ENCODE data around the gene C4orf50.

C4orf50 gene

DNA sequence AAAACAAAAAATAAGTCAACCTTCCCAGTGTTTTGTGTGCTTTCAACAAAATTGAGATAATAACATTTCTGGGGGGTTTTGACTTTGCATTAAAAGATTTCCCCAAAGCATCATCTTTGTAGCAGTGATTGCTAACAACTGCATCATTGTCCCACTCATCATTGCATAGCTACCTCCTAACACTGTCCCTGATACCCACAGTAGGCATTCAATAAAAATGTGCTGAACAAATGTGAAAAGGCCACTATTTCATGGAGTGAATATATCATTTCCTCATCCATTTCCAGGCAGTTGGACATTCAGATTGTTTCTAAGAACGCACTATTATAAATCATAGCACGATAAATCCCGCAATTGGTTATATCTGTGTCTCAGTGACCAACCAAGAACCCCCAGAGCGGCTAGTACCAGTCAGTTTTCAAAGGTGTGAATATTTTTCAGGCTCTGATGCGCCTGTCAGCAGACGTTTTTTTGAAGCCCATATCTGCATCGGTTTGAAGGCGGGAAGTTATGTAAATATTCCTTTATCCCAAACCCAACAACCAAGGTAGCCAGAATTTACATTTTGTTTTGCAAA, 89.3 kb downstream of the C4orf50 start:
- no peak for DNase-seq
- intact Hi-C loops (cut with DNase I), result no loop called here

DNA sequence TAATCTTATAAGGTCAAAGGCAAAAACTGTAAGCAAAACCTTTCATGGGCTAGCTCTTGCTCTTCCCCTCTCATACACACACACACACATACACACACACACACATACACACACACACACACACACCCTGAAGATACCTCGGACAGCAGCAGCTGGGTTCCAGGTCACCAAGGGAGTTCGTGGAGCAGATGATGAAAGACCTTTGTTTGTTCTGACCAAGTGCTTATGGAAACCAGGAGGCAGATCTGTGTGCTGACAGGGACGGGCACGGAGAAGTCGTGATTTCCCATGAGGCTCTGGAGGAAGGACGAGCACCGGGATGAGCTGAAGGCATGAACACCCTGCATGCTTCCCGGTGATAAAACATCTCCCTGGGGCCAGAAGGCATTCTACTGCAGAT, 90.0 kb downstream of the C4orf50 start:
- intact Hi-C loops (cut with DNase I), result no loop called here
- DNase-seq, result peak in 1 of 10 donors; percentile 33

DNA sequence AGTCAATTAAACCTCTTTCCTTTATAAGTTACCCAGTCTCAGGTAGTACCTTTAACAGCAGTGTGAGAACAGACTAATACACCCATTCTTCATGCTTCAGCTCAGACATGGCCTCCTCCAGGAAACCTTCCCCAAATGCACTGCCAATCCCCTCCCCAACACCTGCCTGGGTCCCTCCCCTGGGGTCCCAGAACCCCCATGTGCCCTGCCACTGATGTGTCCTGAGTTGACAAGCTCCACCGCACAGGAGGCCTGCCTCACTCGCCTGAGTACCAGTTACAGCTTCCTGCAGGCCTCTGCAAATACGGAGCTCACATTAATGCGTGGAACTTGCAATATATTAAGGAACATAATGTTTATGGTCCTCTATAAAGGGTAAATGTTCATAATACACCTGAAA, 90.5 kb downstream of the C4orf50 start:
- intact Hi-C loops (cut with DNase I), result no loop called here
- peak in 1 of 10 donors; percentile 62 for DNase-seq

DNA sequence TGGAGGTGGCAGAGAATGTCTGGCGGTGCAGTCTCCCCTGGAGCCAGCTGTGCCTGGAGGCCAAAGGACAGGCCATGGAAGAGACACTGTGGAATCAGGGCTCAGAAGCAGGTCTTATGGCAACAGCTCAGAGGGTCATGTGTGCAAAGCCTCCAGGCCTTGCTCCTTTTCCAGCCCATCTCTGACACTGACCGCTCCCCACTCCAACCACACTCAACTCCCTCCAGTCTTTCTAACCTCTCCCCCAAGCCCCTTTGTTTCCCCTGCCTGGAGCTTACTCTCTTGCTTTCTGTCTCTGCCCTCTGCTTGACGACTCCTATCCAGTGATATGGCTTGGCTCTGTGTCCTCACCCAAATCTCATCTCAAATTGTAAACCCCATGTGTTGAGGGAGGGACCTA, 91.1 kb downstream of the C4orf50 start:
- intact Hi-C loops (cut with DNase I), result no loop called here
- no peak for DNase-seq

DNA sequence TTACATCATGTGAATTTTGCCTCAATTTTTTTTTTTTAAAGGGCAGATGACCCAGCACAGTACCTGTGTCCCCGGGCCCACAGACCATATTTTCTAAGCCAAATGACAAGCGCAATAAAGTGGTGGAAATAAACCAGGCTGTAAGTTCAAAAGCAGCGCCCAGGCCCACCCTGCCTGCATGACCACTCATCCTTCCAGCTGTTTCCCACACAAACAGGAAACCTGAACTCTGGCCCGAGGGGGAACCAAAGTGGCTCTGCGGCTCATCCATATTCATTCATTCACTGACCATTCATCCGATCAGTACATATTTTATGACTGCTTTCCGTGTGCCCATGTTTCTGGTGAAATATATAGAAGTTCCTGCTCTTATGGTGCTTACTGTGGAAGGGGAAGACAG, 91.6 kb downstream of the C4orf50 start:
- no peak for DNase-seq
- intact Hi-C loops (cut with DNase I), result no loop called here

DNA sequence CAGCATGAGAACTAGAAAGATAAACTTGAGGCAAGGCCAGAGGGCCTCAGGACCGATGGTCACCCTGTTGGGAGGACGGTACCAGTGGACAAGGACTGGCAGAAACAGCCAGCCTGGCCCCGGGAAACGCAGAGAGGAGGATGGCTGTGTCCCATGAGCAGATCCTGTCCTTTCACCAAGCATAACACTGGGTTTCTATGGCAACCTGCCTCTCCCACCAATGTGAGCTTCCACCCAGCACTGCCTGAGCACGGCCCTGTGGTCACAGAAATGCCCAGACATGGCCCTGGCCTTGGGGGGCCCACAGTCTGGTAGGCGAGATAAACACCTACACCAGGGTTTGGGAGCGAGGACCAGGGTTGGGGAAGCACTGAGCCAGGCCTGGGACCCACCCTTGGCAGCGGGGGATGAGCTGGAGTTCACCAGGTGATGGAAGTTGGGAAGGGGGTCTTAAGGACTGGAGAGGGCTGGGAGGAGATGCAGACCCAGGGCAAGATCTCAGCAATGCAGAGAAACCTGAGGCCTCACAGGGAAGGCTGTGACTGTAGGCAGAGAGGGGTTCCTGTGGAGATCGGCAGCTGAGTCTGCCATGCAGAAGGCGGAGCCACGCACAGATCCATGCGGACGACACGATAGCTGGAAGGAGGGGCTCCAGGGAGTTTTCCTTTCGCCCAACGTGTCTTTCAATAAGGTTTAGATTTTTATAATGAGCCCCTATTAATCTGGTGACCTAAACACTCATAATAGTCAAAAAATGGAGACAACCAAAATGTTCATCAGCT, 92.6 kb downstream of the C4orf50 start:
- DNase-seq, result no peak
- intact Hi-C loops (cut with DNase I), result no loop called here

DNA sequence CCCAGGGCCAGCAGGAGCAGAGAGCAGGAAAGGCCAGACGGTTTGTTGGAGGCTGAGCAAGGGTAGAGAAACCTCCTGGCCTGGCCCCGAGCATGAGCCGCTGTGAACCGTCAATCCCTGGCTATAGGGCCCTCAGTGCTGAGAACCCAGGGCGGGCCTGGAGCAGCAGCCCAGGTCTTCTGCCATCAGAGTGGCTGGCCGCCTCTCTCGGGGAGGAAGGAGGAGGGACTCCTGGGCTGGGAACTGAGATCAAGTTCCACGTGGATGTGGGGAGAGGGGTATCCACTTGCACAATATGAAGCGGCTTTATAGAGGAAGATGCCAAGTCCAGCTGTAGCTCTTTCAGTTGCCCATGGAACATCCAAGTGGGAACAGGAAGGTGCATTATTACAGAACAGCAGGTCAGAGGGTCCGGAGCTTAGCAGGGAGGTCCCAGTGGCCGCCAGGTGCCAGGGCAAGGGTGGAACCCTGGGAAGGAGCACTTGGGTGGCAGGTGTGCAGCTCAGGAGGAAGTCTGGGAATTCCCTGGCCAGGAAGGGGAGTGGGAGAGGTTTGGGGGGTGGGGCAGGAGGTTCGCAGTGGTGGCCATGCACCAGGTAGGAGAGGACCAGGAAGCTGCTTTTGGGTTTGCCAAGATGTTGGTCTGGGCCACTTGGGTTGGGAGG, 93.6 kb downstream of the C4orf50 start:
- intact Hi-C loops (cut with DNase I), result no loop called here
- no peak for DNase-seq

DNA sequence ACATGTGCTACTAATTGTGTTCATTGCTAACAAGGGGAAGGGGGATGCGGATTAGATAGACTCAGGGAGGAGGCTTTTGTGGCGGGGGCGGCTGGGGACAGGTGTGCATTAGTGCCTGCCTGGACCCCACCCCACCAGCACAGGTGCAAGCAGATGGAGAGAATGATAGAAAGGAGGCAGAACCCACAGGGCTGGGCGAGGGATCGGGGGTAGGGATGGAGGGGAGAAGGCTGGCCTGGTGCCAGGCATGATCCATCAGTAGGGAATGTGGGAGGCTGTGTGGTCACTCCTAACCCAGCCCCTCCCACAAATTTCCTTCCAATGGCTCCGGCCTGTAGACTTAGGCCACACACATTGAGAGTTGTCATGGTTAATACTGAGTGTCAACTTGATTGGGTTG, 94.9 kb downstream of the C4orf50 start:
- DNase-seq, result no peak
- intact Hi-C loops (cut with DNase I), result no loop called here

DNA sequence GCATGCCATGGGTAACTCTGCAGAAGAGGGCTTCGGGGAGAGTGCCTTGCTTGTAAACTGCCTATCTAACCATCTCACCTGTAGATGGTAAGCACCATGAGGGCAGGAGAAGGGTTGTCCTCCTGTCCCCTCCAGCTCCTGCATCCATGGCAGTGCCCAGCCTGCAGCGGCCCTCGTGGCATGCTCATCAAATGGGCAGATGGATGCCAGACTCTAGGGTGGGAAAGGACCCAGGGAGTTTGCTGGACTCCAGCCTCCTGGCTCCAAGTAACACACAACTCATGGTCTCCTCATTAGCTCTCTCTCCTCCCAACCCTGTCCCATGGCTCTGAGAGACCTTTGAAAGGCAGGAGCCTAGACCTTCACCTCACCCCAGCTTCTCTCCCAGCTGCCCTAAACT, 95.7 kb downstream of the C4orf50 start:
- DNase-seq, result no peak
- intact Hi-C loops (cut with DNase I), result no loop called here

DNA sequence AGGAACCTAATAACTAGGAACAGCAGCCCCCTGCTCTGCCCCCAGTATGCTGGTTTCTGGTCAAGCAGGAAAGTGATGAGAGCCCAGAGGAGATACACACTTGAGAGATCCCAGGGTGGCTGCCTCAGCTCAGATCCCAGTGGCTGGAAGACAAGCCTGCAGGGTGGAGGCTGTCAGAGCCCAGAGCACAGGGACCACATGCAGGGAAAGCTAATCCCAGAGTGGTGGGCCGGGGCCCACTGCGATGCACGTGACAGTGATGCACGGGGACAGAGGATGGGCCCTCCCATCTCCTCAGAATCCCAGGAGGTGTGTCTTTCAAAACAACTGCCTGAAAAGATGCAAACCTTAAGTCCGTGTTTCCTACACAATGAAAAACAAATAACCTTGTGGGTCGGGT, 96.2 kb downstream of the C4orf50 start:
- intact Hi-C loops (cut with DNase I), result no loop called here
- no peak for DNase-seq

DNA sequence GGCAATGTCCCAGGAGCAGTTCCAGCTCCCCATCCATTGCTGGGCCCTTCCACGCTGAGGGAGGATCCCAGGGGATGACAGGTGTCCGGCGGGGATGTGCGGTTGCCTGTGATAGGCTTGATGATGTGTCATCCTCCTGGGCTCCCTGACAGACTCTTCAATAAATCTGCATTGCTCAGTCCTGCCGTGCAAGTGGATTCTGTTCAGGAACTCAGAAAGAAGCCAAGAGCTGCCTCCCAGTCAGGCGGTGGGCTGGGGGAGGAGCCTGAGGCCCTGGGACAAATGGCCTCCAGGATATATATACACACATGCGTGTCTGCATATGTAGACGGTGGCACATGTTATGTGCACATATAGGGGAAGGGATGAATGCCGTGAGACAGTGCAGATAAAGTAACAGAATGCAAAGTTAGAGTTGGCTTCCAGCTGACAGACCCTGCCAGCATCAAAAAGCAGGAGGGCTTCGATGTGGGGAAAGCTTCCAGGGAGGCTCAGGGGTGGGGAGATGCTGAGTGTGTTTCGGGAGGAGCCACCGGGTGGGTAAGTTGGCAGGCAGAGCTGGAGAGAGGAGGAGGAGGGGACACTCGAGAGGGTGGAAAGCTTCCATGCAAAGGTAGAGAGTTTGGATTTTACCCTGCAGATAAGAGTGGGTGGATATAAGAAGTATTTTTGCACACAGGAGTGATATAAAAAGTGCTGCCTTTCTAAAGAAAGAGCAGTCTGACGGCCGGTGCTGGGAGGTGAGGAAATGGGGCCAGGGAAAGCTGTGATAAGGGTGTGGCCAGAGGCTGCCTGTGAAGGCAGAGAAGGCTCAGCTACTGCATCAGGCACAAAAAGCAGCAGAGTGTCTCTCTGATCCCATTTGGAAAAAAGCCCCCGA, 96.9 kb downstream of the C4orf50 start:
- intact Hi-C loops (cut with DNase I), result no loop called here
- DNase-seq, result peak in 6 of 10 donors; percentile 27 to 92 (median 73)

DNA sequence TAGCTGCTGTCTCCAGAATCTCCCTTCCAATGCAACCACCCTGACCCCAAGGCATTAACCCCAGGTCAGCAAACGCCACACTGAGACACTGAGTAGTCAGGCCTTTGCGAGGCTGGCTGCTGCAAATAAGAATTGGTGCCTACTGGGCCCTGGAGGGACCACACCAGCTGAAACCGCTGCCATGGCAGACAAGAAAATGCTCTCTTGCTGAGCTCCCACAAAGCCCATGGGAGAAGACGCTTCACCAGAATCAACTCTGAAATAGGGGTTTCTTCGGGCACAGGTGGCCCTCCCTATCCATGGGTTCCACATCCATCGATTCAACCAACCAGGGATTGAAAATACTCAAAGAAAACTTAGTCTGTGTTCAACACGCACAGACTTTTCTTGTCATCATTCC, 98.7 kb downstream of the C4orf50 start:
- intact Hi-C loops (cut with DNase I), result no loop called here
- no peak for DNase-seq

DNA sequence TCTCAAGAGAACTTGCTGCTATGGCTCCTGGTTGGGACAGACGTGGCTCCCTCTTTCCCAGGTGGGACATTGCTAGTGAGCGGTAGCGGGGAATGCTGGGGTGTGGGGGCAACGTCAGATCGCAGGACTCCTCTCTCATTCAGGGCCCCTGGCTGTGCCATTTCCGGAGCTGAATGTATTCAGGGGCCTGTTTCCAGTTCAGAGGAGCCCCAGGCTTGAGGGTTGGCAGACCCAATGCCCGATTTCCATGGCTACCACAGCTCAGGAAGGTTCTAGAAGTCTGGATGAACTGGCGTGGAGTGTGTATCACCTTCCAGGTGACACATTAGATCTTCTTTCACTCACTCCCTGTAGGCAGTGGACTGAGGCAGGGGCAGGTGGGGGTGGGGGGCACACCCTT, 99.2 kb downstream of the C4orf50 start:
- intact Hi-C loops (cut with DNase I), result no loop called here
- DNase-seq, result no peak

DNA sequence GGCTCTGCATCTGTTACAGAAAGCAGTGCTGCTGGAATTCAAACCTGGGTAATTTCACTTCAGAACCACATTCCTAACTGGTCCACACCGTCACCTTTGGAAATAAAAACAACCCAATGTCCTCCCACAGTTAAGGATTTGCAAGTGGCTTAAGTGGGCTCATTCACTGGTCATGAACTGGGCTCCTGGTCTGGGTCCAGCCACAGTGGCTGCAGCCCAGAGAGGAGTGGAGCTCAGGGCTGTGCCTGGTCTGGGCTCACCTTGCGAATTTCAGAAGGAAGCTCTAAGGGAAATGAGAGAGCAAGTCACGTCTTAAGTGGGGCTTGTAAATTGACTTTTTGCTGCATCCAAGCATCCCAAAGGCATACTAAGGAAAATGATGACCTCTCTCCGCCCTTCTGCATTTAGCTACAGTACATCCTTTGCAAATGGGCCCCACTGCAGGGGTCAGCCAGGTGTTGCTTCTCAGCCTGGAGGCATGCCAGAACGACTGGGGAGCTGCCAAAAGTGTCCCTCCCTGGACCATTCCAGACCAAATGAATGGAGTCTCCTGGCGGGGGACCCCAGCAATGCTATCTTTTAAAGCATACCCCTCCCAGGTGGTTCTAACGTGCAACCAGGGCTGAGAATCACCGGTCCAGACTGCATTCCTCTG, 99.8 kb downstream of the C4orf50 start:
- intact Hi-C loops (cut with DNase I), result no loop called here

DNA sequence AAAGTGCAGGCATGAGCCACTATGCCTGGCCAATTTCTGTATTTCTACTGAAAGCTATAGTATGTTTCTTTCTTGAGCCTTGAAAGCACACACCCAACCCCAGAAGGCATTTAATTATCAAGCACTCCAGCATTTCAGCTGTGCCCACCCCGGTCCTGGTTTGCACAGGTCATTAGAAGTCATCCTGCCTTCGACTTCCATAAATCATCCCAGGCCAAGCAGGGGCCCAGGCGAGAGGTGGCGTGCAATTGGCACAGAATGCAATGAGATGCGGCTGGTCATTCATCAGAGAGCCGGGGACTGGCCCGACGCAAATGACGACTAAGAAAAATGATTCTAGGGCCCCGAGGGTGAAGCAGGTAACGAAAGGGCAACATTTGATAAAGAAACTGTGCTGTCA, 100.6 kb downstream of the C4orf50 start:
- DNase-seq, result no peak
- intact Hi-C loops (cut with DNase I), result no loop called here

More for the DNA sequence above, 99.8 kb downstream of the C4orf50 start:
- no peak for DNase-seq

DNA sequence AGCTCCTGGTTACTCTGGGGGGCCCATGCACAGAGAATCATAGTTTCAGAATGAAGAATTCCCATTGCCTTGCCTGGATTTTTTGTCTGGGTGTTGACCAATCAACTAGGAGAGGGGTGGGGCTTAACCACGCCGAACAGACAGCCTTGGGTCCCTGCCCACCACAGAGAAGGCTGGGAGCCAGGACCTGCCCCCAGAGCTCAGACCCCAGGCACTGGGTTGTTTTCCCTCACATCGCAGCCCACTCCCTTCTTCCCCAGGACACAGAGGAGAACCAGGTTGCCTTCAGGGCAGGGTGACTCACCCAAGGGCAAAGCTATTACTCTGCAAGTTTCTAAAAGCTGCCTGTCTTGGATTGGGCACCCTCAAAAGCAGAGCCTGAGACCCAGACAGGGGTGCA, 102.0 kb downstream of the C4orf50 start:
- intact Hi-C loops (cut with DNase I), result no loop called here
- no peak for DNase-seq

DNA sequence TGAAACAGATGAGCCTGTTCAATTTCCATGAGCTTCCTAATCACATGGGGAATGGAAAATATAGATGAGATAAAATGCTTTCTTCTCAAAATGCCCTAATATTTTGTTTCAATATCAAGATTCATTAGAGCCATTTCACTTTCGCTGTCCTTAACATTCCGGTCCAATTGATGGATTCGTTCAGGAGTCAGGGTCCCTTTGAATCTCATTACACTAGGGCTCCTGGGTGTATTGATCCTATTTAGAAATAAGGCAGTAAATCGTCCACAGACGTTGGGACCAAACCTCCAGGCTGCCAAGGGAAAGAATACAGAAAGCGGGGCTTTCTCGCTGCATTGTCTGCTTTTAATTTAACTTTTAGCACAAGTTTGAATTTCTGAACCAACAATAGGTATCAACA, 104.8 kb downstream of the C4orf50 start:
- no peak for DNase-seq
- intact Hi-C loops (cut with DNase I), result no loop called here

DNA sequence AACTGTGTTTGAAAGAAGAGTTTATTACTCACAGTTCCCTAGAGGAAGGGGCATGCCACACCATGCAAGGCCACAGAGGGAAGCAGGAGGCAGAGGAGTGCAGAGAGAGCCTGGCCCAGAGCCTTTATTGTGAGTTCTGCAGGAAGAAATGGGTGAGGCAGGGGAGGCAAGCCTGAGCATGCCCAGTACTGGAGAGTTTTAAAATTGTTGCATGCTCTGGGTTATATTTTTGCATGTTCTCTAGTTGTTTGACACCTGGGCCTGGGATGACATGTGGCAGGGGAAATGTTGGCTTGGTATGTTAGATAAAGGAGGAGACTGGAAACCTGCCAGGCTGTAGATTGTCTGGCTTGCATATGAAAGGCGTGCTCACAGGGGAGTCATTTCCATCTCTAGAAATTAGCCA, 105.6 kb downstream of the C4orf50 start:
- DNase-seq, result no peak
- intact Hi-C loops (cut with DNase I), result no loop called here

DNA sequence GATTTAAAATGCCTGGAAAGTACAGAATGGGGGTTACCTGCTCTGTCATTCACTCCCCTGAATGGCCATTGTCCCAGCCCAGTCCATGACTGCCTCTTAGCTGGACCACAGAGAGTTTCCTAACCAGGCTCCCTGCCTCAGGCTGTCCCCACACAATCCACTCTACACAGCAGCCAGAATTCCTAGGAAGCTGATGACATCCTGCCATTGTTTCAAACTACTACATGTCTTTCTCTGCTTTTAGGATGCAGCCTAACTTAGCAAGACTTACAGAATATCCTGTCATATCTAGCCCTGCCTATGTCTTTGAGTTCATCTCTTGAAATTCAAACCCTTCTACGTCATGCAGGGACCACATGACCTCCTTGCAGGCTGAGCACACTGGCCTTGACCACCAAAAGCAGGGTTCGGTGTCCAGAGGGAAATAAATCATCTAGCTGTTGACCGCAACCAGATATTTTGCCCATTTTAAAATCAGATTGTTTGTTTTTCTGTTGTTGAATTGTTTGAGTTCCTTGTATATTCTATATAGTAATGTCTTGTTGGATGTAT, 109.3 kb downstream of the C4orf50 start:
- intact Hi-C loops (cut with DNase I), result no loop called here
- DNase-seq, result no peak

DNA sequence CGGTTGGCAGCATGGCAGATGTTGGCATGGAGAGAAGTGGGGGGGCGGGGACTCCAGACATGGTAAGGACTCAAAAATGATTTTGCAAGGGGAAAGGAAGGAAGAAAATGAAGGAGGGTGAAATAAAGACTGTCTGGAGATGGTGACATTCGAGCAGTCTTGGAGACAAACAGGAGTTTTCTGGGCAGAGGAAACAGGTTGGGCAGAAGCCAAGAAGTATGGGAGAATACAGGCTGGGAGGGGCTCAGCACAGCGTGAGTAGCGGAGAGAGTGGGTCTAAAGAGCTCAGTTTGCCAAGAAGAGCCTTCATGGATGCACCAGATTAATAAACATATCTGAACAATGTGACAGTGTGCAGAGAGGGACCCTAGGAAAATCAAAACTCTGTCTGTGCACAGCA, 112.0 kb downstream of the C4orf50 start:
- DNase-seq, result no peak
- intact Hi-C loops (cut with DNase I), result no loop called here
